Fibroblast of skin of right quadriceps (primary cell): ENCODE results near the gene ARHGAP27.
"Not testable (repeated sequence)": the region's sequence is repeated elsewhere in the genome, so short reads cannot be mapped to it uniquely, and the experiment has no call there.

Experiments used
- DNase-seq: peaks from one replicate; pipeline ENCODE4 v3.0.0-alpha.2; 2013

The ARHGAP27 gene, protein sequence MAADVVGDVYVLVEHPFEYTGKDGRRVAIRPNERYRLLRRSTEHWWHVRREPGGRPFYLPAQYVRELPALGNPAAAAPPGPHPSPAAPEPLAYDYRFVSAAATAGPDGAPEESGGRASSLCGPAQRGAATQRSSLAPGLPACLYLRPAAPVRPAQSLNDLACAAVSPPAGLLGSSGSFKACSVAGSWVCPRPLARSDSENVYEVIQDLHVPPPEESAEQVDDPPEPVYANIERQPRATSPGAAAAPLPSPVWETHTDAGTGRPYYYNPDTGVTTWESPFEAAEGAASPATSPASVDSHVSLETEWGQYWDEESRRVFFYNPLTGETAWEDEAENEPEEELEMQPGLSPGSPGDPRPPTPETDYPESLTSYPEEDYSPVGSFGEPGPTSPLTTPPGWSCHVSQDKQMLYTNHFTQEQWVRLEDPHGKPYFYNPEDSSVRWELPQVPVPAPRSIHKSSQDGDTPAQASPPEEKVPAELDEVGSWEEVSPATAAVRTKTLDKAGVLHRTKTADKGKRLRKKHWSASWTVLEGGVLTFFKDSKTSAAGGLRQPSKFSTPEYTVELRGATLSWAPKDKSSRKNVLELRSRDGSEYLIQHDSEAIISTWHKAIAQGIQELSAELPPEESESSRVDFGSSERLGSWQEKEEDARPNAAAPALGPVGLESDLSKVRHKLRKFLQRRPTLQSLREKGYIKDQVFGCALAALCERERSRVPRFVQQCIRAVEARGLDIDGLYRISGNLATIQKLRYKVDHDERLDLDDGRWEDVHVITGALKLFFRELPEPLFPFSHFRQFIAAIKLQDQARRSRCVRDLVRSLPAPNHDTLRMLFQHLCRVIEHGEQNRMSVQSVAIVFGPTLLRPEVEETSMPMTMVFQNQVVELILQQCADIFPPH

DNA sequence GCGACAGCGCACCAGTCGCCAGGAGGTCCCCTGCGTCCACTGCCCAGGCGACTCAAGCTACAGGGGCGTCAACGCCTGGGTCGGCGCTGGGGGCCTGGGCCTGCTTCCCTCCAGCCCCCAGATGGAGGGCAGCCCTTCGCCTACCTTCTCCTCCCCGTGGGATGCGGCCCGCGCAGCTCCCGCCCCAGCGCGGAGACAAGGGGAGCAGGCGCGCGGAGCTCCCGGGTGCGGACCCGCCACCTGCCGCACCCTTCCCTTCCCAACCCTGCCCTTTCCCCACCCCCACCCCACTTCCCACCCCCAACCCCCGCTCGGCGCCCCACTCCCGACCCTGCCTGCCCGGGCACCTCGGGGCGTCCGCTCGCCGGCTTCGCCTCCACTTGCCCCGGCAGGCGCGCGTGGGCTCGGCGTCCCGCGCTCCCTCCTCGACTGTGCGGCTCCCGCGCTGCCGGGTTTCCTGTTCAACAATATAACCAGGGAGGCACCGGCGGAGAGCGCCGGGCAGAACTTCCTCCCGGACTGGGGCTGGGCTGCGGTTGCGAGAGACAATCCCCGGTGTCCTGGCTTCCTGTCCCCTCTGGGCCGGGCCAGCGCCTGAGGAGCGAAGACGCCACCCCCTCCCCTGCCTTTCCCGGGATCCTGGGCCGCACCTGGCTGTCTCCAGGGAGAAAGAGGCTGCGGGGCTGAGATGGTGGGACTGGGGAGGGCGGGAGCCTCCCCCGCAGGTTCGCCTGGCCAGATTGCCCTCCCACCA, at the start of gene ARHGAP27:
Gene ARHGAP27 (minus strand): TSS at position 466 of the 754 bp plus-strand sequence. CDS start 2,591 bp downstream, outside the sequence.
- DNase-seq, result no peak

DNA sequence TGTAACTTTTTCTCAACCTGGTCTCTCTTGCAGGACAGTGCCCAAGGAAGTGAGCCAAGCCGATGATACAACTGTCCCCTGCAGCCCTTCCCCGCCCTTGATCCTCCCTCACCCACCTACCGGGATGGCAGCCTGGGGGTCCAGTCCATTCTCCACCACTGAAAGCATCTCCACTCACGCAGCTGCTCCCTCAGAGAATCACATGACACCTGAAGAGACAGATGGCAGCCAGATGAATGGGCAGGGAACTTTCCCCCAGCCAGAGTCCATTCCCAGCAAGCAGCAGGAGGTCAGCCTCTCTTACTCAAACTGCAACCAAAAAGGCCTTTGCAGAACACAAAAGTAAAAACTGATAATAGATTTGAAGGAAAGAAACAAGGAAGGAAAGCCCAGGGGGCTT, 49.6 kb upstream of the ARHGAP27 start:
- not testable (repeated sequence) for DNase-seq

DNA sequence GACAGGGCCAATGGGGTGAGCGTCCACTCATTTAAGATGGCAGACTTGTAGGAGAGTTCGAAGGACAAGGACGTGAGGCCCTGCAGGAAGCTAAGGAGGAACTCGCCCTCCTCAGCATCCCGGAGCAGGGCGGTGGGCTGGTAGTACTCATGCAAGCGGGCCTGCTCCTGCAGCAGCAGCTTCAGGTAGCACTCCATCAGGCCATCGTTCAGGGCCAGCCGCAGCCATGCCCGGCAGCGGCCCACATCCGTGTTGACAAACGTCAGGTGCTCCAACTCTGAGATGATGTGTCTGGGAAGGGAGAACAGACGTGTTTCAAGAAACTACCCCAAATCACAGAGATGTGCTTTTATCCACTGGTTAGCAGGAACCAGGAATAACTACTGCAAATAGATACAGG, 42.8 kb upstream of the ARHGAP27 start:
- DNase-seq, result not testable (repeated sequence)

DNA sequence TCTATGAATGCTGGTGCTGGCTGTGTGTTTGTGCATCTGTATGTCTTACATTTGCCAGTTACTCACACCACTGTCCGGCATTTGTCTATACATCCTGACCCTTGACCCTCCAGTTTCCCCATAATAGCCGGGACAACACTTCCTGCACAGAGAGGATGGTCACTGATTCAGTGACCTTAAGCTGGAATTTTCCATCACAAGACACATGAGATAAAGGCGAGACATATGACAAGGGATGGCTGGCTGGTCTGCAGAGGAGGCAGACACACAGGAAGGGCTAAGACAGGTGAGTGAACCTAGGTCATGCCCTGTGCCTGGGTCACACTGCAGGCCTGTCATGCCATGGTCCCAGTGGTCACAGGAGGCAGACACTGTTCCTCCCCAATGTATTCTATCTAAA, 39.6 kb upstream of the ARHGAP27 start:
- not testable (repeated sequence) for DNase-seq

DNA sequence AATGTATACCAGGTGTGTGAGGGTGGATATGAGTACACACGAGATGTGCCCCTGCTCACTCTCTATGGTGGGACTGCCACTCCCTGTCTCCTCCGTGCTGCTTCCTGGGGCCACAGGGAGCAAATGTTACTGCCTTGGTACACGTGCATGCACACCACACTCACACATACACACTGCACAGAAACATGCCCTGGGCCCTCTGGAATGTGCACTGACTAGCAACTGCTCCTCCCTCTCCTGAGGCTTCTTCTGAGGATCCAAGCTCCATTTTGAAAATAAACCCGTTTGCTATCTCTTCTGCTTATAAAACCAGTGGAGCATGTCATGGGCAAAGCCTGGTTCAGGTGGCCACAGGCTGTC, 36.5 kb upstream of the ARHGAP27 start:
- DNase-seq, result not testable (repeated sequence)

DNA sequence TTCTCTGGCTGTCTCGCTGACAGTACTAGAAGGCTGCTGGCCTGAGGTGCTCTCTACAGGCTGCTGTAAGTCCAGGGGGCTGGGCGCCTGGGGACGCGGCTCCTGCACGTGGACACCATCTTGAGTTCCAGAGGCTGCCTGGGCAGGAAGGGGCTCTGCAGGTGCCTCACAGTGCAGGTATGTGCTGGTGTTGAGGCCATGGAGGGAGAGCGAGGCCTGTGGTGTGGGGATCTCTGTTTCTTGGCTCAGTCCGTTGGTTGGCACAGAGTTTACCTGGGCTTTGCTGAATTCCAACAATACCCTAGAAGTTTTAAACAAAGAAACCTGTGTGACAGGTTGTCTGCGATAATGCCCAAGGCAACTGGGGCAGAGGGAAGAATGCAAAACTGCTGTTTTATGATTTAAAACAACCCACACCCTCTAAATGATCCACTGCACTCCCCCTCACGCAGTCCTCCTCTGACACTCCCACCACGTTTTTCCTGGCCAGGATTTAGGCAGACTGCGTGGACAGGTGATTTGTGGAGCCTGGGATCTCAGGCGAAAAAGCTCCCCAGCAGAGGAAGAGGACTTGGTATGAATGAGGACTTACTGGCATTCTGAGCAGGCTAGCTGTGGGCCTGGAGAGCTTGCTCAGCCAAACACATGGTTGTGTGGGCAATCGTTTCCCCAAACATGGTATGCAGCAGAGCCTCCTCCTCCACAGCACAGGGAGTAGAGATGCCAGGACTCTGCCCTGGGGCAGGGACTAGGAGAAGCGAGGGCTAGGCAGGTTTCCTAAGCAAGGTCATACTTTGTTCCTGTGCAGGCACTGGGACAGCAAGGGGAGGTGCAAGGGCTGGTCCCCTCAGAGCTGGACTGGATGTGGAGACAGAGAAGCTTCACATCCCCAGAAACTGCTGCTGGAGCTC, 35.9 kb upstream of the ARHGAP27 start:
- not testable (repeated sequence) for DNase-seq

DNA sequence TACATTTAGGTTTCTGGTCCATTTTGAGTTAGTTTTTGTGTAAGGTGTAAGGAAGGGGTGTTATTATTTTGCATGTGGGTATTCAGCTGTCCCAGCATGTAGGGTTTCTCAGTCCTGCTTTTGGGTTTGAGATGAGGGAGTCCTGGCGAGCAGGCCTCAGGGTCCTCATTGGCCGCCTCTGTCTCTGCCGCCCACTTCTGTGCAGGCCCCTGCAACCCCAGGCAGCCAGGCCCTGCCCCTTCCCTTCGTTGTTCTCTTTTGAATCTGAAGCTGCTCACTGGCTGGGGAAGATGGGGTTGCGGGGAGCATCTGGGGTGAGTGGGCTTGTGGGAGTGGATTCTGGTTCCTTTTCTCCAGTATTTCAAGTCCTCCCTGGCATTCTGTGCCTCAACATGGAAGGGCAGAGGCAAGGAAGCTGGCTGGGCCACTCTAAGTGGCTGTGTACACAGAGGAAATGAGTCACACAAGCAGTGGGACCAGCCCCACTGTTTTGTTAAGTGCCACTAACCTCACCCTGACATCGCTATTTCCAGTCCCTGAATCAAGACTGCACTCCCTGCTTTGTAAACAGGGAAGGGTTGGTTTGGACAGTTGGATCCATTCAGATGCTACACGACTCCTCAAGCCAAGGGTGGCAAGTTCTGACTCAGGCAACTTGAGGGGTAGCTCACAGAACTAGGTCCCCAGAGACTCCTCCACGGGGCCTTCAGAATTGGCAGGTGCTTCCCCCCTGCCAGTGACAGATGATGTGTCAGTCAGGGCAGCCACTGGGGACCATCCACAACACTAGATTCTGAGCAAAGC, 29.1 kb upstream of the ARHGAP27 start:
- DNase-seq, result peak; percentile 23

DNA sequence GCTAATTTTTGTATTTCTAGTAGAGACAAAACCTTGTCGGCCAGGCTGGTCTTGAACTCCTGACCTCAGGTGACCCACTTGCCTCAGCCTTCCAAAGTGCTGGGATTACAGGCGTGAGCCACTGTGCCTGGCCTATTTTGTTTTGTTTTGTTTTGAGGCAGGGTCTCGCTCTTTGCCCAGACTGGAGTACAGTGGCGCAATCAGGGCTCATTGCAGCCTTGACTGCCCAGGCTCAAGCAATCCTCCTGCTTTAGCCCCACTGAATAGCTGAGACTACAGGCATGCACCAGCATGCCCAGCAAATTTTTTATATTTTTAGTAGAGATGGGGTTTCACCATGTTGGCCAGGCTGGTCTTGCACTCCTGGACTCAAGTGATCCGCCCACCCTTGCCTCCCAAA, 27.8 kb upstream of the ARHGAP27 start:
- not testable (repeated sequence) for DNase-seq

DNA sequence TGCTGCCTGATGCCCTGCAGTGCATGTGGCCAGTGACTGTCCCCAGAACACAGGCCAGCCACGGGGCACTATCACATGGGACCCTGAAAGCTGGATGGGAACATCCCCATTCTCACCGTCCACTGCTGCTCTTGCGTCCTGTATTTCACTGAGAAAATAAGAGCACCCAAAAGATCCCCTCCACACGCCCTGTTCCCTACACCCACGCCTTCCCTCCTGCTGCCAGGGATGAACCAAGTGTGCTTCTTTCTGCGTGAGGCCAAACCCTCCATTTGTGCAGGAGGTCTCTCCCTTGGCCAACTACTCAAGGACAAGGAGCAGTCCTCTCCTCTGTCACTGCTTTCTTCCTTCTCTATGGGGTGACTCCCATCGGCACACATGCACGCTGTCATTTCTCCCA, 21.7 kb upstream of the ARHGAP27 start:
- DNase-seq, result not testable (repeated sequence)

DNA sequence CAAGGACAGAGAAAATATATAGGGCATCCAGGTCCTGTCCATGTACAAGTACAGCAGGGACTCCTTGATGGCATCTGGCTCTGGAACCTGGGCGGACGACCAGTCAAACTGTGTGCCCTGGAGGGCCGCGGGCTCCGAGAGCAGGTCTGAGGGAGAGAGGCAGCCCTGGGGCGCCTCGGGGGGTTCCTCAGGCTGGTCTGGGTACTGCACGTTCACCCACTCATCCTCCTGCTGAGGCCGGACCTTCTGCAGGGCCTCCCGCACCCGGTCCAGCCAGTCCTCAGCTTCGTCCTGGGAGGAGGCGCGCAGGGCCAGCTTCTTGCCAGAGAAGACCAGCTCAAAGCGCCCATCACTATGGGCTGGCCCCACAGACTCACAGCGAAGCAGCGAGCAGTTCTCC, 21.1 kb upstream of the ARHGAP27 start:
- DNase-seq, result not testable (repeated sequence)

DNA sequence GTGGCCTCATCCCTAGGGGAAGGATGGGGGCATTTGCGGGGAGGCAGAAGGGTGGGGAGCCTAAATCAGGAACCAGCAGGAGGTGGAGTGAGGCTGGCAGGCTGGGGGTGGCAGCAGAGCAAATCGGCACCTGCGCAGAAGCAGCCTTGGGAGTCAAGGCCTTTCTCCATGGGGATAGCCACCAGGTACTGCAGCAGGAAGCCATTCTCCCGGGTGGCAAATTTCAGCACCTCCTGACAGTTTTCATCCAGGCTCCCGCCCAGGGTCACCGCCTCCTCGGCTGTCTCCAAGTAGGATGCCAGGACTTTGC, 20.5 kb upstream of the ARHGAP27 start:
- DNase-seq, result not testable (repeated sequence)

DNA sequence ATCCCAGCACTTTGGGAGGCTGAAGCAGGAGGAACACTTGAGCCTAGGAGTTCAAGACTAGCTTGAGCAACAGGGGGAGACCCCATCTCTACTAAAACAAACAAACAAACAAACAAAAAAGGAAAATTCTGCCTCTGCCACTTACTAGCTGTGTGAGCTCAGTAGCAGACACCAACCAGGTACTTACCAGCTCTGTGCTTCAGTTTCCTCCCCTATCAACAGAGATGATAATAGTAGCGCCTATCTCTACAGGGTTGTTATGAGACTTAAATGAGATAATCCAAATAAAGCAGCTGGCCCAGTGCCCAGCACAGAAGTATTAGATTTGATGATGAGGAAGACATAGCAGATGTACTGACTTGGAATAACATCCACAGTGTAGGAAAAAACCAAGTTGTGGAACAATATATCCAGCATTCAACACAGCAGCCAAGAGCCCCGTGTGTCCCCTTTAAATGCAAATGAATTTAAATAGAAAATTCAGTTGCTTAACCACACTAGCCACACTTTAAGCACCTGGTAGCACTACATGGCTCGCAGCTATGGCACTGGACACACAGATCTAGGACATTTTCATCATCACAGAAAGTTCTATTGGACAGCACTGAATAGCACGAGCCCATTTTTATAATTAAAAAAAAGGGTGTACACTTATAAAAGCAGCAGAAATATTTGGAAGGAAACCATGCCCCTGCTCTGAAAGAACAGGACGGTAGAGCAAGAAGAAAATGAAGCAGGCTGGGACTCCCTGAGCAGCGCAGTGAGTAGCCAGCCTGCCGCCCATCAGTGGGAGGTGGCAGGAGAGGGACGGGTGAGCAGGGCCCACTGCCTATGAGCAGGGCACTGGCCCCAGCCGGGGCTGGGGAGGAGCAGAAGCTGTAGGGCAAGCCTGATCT, 19.9 kb upstream of the ARHGAP27 start:
- not testable (repeated sequence) for DNase-seq

DNA sequence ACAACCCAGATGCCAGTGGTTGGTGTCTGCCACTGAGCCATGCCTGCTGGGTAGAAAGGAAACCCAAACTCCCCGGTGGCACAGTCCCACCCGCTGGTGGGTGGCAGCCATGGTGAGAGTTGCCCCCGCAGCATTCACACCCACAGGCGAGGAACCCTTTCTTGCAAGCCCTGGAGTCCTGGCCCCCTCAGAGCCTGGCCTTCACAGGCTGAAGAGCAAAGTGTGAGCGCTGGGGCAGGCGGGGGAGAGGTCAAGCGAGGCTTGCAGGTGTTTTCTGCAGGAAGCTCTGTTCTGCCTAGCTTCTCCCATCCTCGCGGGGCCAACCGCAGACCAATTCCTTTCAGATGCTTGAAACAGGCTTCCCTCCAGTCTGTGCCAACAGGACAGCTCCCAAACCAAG, 19.0 kb upstream of the ARHGAP27 start:
- not testable (repeated sequence) for DNase-seq

DNA sequence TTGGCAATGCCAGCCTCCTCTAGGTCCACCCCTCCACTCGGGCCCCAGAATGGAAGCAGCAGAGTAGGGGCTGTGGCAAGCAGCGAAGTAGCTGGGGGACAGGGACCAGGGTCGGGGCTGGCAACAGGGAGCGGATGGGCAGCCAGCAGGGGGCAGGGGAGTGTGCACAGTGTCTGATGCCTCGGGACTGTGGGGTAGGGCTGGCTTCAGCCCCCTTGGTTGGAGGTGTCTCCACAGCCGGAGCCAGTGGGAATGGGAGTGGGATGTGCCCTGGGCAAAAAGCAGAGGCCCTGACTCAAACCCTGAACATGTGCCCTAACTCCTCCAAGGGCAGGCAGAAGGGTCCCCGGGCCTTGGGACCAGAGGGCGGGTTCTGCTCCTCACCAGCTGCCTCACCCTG, 18.5 kb upstream of the ARHGAP27 start:
- DNase-seq, result no peak

DNA sequence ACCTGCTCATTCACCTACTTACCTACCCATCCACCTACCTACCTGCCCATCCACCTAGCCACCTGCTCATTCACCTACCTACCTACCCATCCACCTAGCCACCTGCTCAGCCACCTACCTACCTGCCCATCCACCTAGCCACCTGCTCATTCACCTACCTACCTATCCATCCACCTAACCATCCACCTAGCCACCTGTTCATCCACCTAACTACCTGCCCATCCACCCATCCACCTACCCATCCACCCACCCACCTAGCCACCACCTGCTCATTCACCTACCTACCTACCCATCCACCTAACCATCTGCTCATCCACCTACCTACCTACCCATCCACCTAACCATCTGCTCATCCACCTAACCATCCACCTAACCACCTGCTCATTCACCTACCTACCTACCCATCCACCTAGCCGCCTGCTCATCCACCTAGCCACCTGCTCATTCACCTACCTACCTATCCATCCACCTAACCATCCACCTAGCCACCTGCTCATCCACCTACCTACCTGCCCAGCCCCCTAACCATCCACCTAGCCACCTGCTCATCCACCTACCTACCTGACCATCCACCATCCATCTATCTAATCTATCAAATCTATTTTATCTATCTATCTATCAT, 17.1 kb upstream of the ARHGAP27 start:
- DNase-seq, result not testable (repeated sequence)

DNA sequence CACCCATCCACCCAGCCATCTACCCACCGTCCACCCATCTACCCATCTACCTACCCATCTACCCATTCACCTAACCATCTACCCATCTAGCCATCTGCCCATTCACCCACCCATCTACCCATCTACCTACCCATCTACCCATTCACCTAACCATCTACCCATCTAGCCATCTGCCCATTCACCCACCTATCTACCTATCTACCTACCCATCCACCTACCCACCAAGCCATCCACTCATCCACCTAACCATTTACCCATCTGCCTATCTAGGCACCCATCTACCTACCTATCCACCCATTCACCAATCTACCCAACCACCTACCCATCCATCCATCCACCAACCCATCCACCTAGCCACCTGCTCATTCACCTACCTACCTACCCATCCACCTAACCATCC, 16.6 kb upstream of the ARHGAP27 start:
- DNase-seq, result not testable (repeated sequence)

DNA sequence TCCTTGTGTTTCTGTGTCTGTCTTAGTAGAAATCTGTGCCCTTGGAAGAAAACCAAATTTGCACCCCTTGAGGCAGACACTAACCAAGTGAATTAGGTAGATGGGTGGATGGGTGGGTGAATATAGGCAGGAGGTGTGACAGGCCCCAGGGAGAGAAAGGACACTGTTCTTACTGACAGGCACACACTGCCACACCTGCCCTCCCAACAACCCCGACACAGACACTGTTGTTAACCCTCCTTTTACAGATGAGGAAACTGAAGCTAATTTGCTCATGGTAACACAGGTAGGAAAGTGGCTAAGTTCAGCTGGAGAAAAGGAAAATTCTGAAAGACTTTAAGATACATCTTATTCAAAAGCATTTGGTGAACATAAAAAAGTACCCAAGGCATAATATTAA, 15.8 kb upstream of the ARHGAP27 start:
- not testable (repeated sequence) for DNase-seq

DNA sequence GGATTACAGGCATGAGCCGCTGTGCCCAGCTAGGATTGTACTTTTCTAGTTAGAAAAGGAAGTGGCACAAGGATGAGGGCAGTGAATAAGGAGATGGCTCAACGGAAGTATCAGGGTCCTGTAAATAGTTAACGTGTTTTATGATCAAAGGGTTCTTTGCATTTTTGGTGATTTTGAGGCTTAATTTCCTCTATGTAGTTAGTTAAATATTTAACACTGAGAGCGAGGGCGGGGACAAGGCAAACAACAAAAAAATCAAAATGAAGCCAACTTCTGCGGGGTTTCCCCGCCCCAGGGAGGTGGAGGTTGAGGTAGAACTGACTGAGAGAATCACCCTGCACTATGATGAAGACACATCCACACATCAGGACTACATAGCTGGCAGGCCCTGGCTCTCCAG, 15.4 kb upstream of the ARHGAP27 start:
- DNase-seq, result not testable (repeated sequence)

DNA sequence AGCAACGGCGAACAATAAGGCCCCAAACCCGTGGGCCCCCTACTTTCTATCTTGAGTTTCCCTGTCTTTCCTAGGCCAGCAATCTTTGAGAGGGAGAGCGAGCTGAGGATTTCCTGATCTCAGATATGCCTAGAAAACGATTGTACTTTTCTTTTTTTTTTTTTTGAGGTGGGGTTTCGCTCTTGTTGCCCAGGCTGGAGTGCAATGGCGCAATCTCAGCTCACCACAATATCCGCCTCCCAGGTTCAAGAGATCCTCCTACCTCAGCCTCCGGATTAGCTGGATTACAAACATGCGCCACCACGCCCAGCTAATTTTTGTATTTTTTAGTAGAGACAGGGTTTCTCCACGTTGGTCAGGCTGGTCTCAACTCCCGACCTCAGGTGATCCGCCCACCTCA, 15.0 kb upstream of the ARHGAP27 start:
- not testable (repeated sequence) for DNase-seq
